IgD-negative memory B cell (primary cell): ENCODE measurements around the gene YIPF7. TPM values are rescaled to one million over a fixed set of nuclear protein-coding genes. Genes with fewer than 3 reads are reported as not detected.
A peak's percentile ranks its signal among the peaks of the same experiment; 100 is the strongest.

Experiments
- H3K27ac Mint-ChIP-seq, 3 donors: one replicate each; pipeline ENCODE4 v1.8.0; 2020 to 2022; ENCODE audit warnings: mild to moderate bottlenecking in 3 of 3, mixed read lengths in 3 of 3, moderate library complexity in 1 of 3
- H3K27me3 Mint-ChIP-seq: one replicate; pipeline ENCODE4 v1.8.0; 2021; ENCODE audit warnings: mixed read lengths
- H3K36me3 Mint-ChIP-seq: one replicate; pipeline ENCODE4 v1.8.0; 2020; ENCODE audit warnings: mild to moderate bottlenecking, mixed read lengths
- H3K4me1 Mint-ChIP-seq, 3 donors: one replicate each; pipeline ENCODE4 v1.8.0; 2020 to 2022; ENCODE audit warnings: mixed read lengths in 3 of 3, mild to moderate bottlenecking in 1 of 3
- H3K4me3 Mint-ChIP-seq, 4 donors: one replicate each; pipeline ENCODE4 v1.8.0; 2020 to 2022; ENCODE audit warnings: mild to moderate bottlenecking in 4 of 4, mixed read lengths in 4 of 4, moderate library complexity in 3 of 4
- H3K9me3 Mint-ChIP-seq, 3 donors: one replicate each; pipeline ENCODE4 v1.8.0; 2020 to 2021; ENCODE audit warnings: mixed read lengths in 3 of 3, mild to moderate bottlenecking in 1 of 3
- polyA plus RNA-seq: library from polyadenylated mRNA; unstranded; fragments of 300-500 nt; fragmentation: Illumina TruSeq; gene quantifications from one replicate; pipeline ENCODE4 v1.2.3, GENCODE V29; 2021

Gene YIPF7
- polyA plus RNA-seq = not detected

GRCh38 chr4:44651425-44651824 lies at the start of gene YIPF7:
Gene YIPF7, minus strand, starts transcription at chr4:44651625. Its CDS starts 1,525 bp downstream, at chr4:44650100.
- H3K4me3 Mint-ChIP-seq = no peak within 1 kb of the TSS
- no peaks in the 10 kb centered on the region for H3K4me1 Mint-ChIP-seq
- no peaks in the 10 kb centered on the region for H3K9me3 Mint-ChIP-seq
- no peak within 1 kb of the TSS for H3K27ac Mint-ChIP-seq
- H3K27me3 Mint-ChIP-seq = no peaks in the 10 kb centered on the region
- peaks cover 2% of the 10 kb centered on the region for H3K36me3 Mint-ChIP-seq

- Mint-ChIP-seq H3K4me1 (no peaks in the 10 kb centered on the region), H3K36me3 (peaks cover 7% of the 10 kb centered on the region), H3K9me3 (no peaks in the 10 kb centered on the region), H3K27me3 (no peaks in the 10 kb centered on the region), H3K4me3 (no peak overlapping the region), H3K27ac (no peak overlapping the region)
Measured at GRCh38 chr4:44701037-44701436, 49.6 kb upstream of the YIPF7 start.

GRCh38 chr4:44700427-44700826 lies 49.0 kb upstream of the YIPF7 start:
- no peak overlapping the region for H3K27ac Mint-ChIP-seq
- H3K9me3 Mint-ChIP-seq = no peaks in the 10 kb centered on the region
- no peaks in the 10 kb centered on the region for H3K27me3 Mint-ChIP-seq
- no peaks in the 10 kb centered on the region for H3K4me1 Mint-ChIP-seq
- H3K4me3 Mint-ChIP-seq = no peak overlapping the region
- peaks cover 7% of the 10 kb centered on the region for H3K36me3 Mint-ChIP-seq

- Mint-ChIP-seq H3K9me3 (no peaks in the 10 kb centered on the region), H3K4me1 (peaks cover 0 to 12% (median 11%) of the 10 kb centered on the region in 3 donors), H3K4me3 (no peak overlapping the region), H3K27me3 (no peaks in the 10 kb centered on the region), H3K27ac (no peak overlapping the region), H3K36me3 (peaks cover 6% of the 10 kb centered on the region)
Measured at GRCh38 chr4:44684648-44685047, 33.2 kb upstream of the YIPF7 start.

GRCh38 chr4:44679060-44679459 lies 27.6 kb upstream of the YIPF7 start:
- Mint-ChIP-seq H3K4me1 (peaks cover 14 to 24% (median 17%) of the 10 kb centered on the region in 3 donors), H3K9me3 (no peaks in the 10 kb centered on the region), H3K27ac (peak overlapping the region; percentile 98 to 99 (median 98)), H3K36me3 (peaks cover 1% of the 10 kb centered on the region), H3K27me3 (peaks cover 1% of the 10 kb centered on the region), H3K4me3 (peak overlapping the region; percentile 94 to 100 (median 98))

- Mint-ChIP-seq H3K36me3 (peaks cover 1% of the 10 kb centered on the region), H3K27ac (peak within 1 kb of the TSS; percentile 98 to 99 (median 98)), H3K27me3 (peaks cover 1% of the 10 kb centered on the region), H3K9me3 (no peaks in the 10 kb centered on the region), H3K4me3 (peak within 1 kb of the TSS; percentile 94 to 100 (median 98)), H3K4me1 (peaks cover 14 to 24% (median 17%) of the 10 kb centered on the region in 3 donors)
Measured at GRCh38 chr4:44678094-44679041, 26.9 kb upstream of the YIPF7 start, which contains the start of gene GUF1. Gene GUF1, plus strand, starts transcription at chr4:44678420. Its CDS starts 203 bp downstream, at chr4:44678623.

- H3K4me1 Mint-ChIP-seq = peaks cover 8 to 16% (median 14%) of the 10 kb centered on the region in 3 donors
- H3K36me3 Mint-ChIP-seq = no peaks in the 10 kb centered on the region
- peaks cover 4% of the 10 kb centered on the region for H3K27me3 Mint-ChIP-seq
- H3K27ac Mint-ChIP-seq = no peak overlapping the region
- H3K4me3 Mint-ChIP-seq = peak overlapping the region in 1 of 4 donors; percentile 40
- H3K9me3 Mint-ChIP-seq = no peaks in the 10 kb centered on the region
Measured at GRCh38 chr4:44675366-44675765, 23.9 kb upstream of the YIPF7 start.

- H3K27ac Mint-ChIP-seq = no peak overlapping the region
Measured at GRCh38 chr4:44674471-44674870, 23.0 kb upstream of the YIPF7 start.

GRCh38 chr4:44671636-44672035 lies 20.2 kb upstream of the YIPF7 start:
- Mint-ChIP-seq H3K4me3 (no peak overlapping the region), H3K27me3 (peaks cover 4% of the 10 kb centered on the region), H3K4me1 (no peaks in the 10 kb centered on the region), H3K9me3 (no peaks in the 10 kb centered on the region), H3K27ac (no peak overlapping the region), H3K36me3 (peaks cover 1% of the 10 kb centered on the region)

More at GRCh38 chr4:44674471-44674870, 23.0 kb upstream of the YIPF7 start:
- Mint-ChIP-seq H3K27me3 (peaks cover 4% of the 10 kb centered on the region), H3K4me1 (peaks cover 8 to 14% (median 12%) of the 10 kb centered on the region in 3 donors), H3K36me3 (no peaks in the 10 kb centered on the region), H3K9me3 (no peaks in the 10 kb centered on the region), H3K4me3 (no peak overlapping the region)

GRCh38 chr4:44670506-44671199 lies 19.2 kb upstream of the YIPF7 start:
- Mint-ChIP-seq H3K36me3 (peaks cover 1% of the 10 kb centered on the region), H3K4me3 (no peak overlapping the region), H3K27ac (no peak overlapping the region), H3K9me3 (no peaks in the 10 kb centered on the region), H3K4me1 (no peaks in the 10 kb centered on the region), H3K27me3 (peaks cover 4% of the 10 kb centered on the region)

GRCh38 chr4:44668526-44668925 lies 17.1 kb upstream of the YIPF7 start:
- Mint-ChIP-seq H3K4me1 (no peaks in the 10 kb centered on the region), H3K36me3 (peaks cover 1% of the 10 kb centered on the region), H3K27ac (no peak overlapping the region), H3K27me3 (peaks cover 3% of the 10 kb centered on the region), H3K9me3 (no peaks in the 10 kb centered on the region), H3K4me3 (no peak overlapping the region)

- H3K27ac Mint-ChIP-seq = peak overlapping the region in 1 of 3 donors; percentile 80
- no peak overlapping the region for H3K4me3 Mint-ChIP-seq
- H3K27me3 Mint-ChIP-seq = no peaks in the 10 kb centered on the region
- H3K9me3 Mint-ChIP-seq = no peaks in the 10 kb centered on the region
- no peaks in the 10 kb centered on the region for H3K4me1 Mint-ChIP-seq
- H3K36me3 Mint-ChIP-seq = peaks cover 1% of the 10 kb centered on the region
Measured at GRCh38 chr4:44663539-44664263, 12.3 kb upstream of the YIPF7 start.

GRCh38 chr4:44662623-44663005 lies 11.2 kb upstream of the YIPF7 start:
- Mint-ChIP-seq H3K4me3 (no peak overlapping the region), H3K4me1 (no peaks in the 10 kb centered on the region), H3K9me3 (no peaks in the 10 kb centered on the region), H3K36me3 (no peaks in the 10 kb centered on the region), H3K27ac (no peak overlapping the region), H3K27me3 (no peaks in the 10 kb centered on the region)

- Mint-ChIP-seq H3K9me3 (no peaks in the 10 kb centered on the region), H3K4me3 (no peak overlapping the region), H3K27me3 (peaks cover 1% of the 10 kb centered on the region), H3K36me3 (no peaks in the 10 kb centered on the region), H3K4me1 (no peaks in the 10 kb centered on the region), H3K27ac (no peak overlapping the region)
Measured at GRCh38 chr4:44661940-44662622, 10.7 kb upstream of the YIPF7 start.
